Thymus (tissue), 11 donors: ENCODE data around the gene TGFA. TPM values are rescaled to one million over a fixed set of nuclear protein-coding genes. Genes with fewer than 3 reads are reported as not detected.

Experiments used
- DNase-seq, 9 donors: peaks; one replicate each; pipeline ENCODE4 v3.0.0-alpha.2; 2013; ENCODE audit warnings: low spot score in 9 of 9, low read depth in 6 of 9, missing footprints in 1 of 9
- H3K27ac ChIP-seq, 2 donors: one replicate each; pipeline ENCODE4 v1.5.1; 2013; ENCODE audit warnings: control low read depth in 1 of 2, low read depth in 1 of 2, low read length in 1 of 2, mild to moderate bottlenecking in 1 of 2, moderate library complexity in 1 of 2
- H3K27me3 ChIP-seq, 2 donors: one replicate each; pipeline ENCODE4 v1.5.1; 2013; ENCODE audit warnings: low read length in 1 of 2; ENCODE audit not compliant: control insufficient read depth in 2 of 2, insufficient read depth in 1 of 2
- H3K36me3 ChIP-seq, 2 donors: one replicate each; pipeline ENCODE4 v1.5.1; 2013; ENCODE audit warnings: low read length in 1 of 2, mild to moderate bottlenecking in 1 of 2, moderate library complexity in 1 of 2; ENCODE audit not compliant: control insufficient read depth in 2 of 2, insufficient read depth in 2 of 2
- H3K4me1 ChIP-seq, 2 donors: one replicate each; pipeline ENCODE4 v1.5.1; 2013; ENCODE audit warnings: low read length in 2 of 2; ENCODE audit not compliant: control insufficient read depth in 2 of 2, insufficient read depth in 2 of 2
- H3K4me3 ChIP-seq, 2 donors: one replicate each; pipeline ENCODE4 v1.5.1; 2013; ENCODE audit warnings: low read length in 2 of 2, control low read depth in 1 of 2, mild to moderate bottlenecking in 1 of 2
- H3K9me3 ChIP-seq, 2 donors: one replicate each; pipeline ENCODE4 v1.5.1; 2013; ENCODE audit warnings: low read length in 1 of 2, mild to moderate bottlenecking in 1 of 2; ENCODE audit not compliant: control insufficient read depth in 2 of 2, insufficient read depth in 1 of 2
- WGBS: extraction: QIAGEN DNeasy Blood & Tissue Kit; methylation state at CpG from one replicate; pipeline ENCODE4 v1.1.7; 2013; 5-methylcytosine and 5-hydroxymethylcytosine counted together
- polyA plus RNA-seq: library from polyadenylated mRNA; stranded (reverse); fragments of 200-250 nt; gene quantifications from one replicate; pipeline ENCODE4 v1.2.3, GENCODE V29; 2013
- total RNA-seq: library from RNA; stranded (reverse); fragments of 120-200 nt; gene quantifications from one replicate; pipeline ENCODE4 v1.2.4, GENCODE V29; 2013
- donor health status: healthy.

Gene TGFA
- total and polyA plus RNA-seq, 2 donors, result 1.6 to 4.8 TPM

GRCh38 chr2:70499253-70499652 is 54.4 kb downstream of the TGFA start:
- Histone ChIP-seq H3K36me3 (no peaks in the 10 kb centered on the region), H3K27ac (no peak overlapping the region), H3K9me3 (no peaks in the 10 kb centered on the region), H3K4me3 (no peak overlapping the region), H3K4me1 (no peaks in the 10 kb centered on the region), H3K27me3 (no peaks in the 10 kb centered on the region)
- DNase-seq, result no peak
- WGBS, result 97% methylated on average over 7 of the region's 7 CpGs

GRCh38 chr2:70498528-70498927 is 55.1 kb downstream of the TGFA start:
- Histone ChIP-seq H3K27ac (no peak overlapping the region), H3K4me3 (no peak overlapping the region), H3K4me1 (no peaks in the 10 kb centered on the region), H3K27me3 (no peaks in the 10 kb centered on the region), H3K9me3 (no peaks in the 10 kb centered on the region), H3K36me3 (no peaks in the 10 kb centered on the region)
- no peak for DNase-seq
- 88% methylated on average over 1 of the region's 1 CpG for WGBS

GRCh38 chr2:70498054-70498453 is 55.6 kb downstream of the TGFA start:
- no peak overlapping the region for H3K27ac ChIP-seq
- H3K4me3 ChIP-seq, result no peak overlapping the region
- peak in 2 of 9 donors; percentile 13 to 30 for DNase-seq
- H3K36me3 ChIP-seq, result no peaks in the 10 kb centered on the region
- no peaks in the 10 kb centered on the region for H3K9me3 ChIP-seq
- no peaks in the 10 kb centered on the region for H3K4me1 ChIP-seq
- no peaks in the 10 kb centered on the region for H3K27me3 ChIP-seq

GRCh38 chr2:70496819-70497218 is 56.8 kb downstream of the TGFA start:
- Histone ChIP-seq H3K27ac (no peak overlapping the region), H3K27me3 (no peaks in the 10 kb centered on the region), H3K9me3 (no peaks in the 10 kb centered on the region), H3K36me3 (no peaks in the 10 kb centered on the region), H3K4me1 (no peaks in the 10 kb centered on the region), H3K4me3 (no peak overlapping the region)
- no peak for DNase-seq
- WGBS, result 94% methylated on average over 5 of the region's 5 CpGs

GRCh38 chr2:70494293-70494886 is 59.2 kb downstream of the TGFA start:
- Histone ChIP-seq H3K9me3 (no peaks in the 10 kb centered on the region), H3K27me3 (no peaks in the 10 kb centered on the region), H3K36me3 (no peaks in the 10 kb centered on the region), H3K27ac (no peak overlapping the region), H3K4me1 (no peaks in the 10 kb centered on the region), H3K4me3 (no peak overlapping the region)
- WGBS, result 97% methylated on average over 3 of the region's 3 CpGs
- no peak for DNase-seq

GRCh38 chr2:70490381-70490780 is 63.2 kb downstream of the TGFA start:
- no peaks in the 10 kb centered on the region for H3K36me3 ChIP-seq
- no peak overlapping the region for H3K4me3 ChIP-seq
- H3K27me3 ChIP-seq, result no peaks in the 10 kb centered on the region
- 91% methylated on average over 5 of the region's 5 CpGs for WGBS
- no peaks in the 10 kb centered on the region for H3K4me1 ChIP-seq
- H3K9me3 ChIP-seq, result no peaks in the 10 kb centered on the region
- no peak overlapping the region for H3K27ac ChIP-seq
- DNase-seq, result no peak

- Histone ChIP-seq H3K4me1 (no peaks in the 10 kb centered on the region), H3K36me3 (no peaks in the 10 kb centered on the region), H3K4me3 (no peak overlapping the region), H3K27me3 (no peaks in the 10 kb centered on the region), H3K27ac (no peak overlapping the region), H3K9me3 (no peaks in the 10 kb centered on the region)
- DNase-seq, result no peak
- 95% methylated on average over 10 of the region's 10 CpGs for WGBS
These were observed 64.5 kb downstream of the TGFA start for GRCh38 chr2:70489165-70489564.

- Histone ChIP-seq H3K27ac (no peak overlapping the region), H3K4me3 (no peak overlapping the region), H3K9me3 (no peaks in the 10 kb centered on the region), H3K36me3 (no peaks in the 10 kb centered on the region), H3K4me1 (peaks cover 0 to 4% of the 10 kb centered on the region in 2 donors), H3K27me3 (no peaks in the 10 kb centered on the region)
- no peak for DNase-seq
- WGBS, result 99% methylated on average over 1 of the region's 1 CpG
These were observed 69.5 kb downstream of the TGFA start for GRCh38 chr2:70484086-70484485.

- Histone ChIP-seq H3K27ac (no peak overlapping the region), H3K4me1 (peaks cover 0 to 4% of the 10 kb centered on the region in 2 donors), H3K36me3 (no peaks in the 10 kb centered on the region), H3K4me3 (no peak overlapping the region), H3K9me3 (no peaks in the 10 kb centered on the region), H3K27me3 (no peaks in the 10 kb centered on the region)
- no peak for DNase-seq
These were observed 71.2 kb downstream of the TGFA start for GRCh38 chr2:70482401-70482800.

- Histone ChIP-seq H3K36me3 (no peaks in the 10 kb centered on the region), H3K4me1 (peaks cover 0 to 8% of the 10 kb centered on the region in 2 donors), H3K4me3 (no peak overlapping the region), H3K27ac (no peak overlapping the region), H3K9me3 (no peaks in the 10 kb centered on the region), H3K27me3 (no peaks in the 10 kb centered on the region)
- 94% methylated on average over 5 of the region's 5 CpGs for WGBS
- no peak for DNase-seq
These were observed 73.2 kb downstream of the TGFA start for GRCh38 chr2:70480468-70480867.
